ENCODE results near the gene ESCO1.

Gene ESCO1

GRCh38 chr18:21534327-21534726, 66.2 kb downstream of the ESCO1 start:
- no peak for DNase-seq (ENCODE audit: extremely low read depth, low read depth)
- TF ChIP-seq CTCF (IDR thresholded peaks at IDR 0.05; ENCODE audit: low read depth, low read length), result no peak

DNA sequence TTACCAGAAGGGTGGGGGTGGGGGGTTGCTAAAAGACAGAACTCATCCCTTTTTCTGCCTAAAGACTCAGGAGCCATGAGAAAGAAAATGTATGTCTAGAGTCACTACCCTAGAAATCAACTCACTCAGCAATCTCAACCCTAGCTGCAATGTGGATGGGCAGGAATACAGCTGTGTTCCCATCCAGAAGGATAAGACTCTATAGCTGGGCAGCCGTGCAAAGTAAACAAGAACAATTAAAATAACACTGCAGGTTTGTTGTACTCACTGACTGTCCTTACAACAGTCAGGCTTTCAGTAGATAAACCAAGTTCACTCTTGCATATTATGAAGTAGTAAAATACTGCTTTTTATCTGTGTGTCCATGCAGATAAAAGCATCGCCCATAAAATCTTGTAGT, 74.0 kb downstream of the ESCO1 start:
- DNase-seq (ENCODE audit: extremely low read depth, low read depth), result no peak

GRCh38 chr18:21525916-21526315, 74.6 kb downstream of the ESCO1 start:
- DNase-seq (ENCODE audit: extremely low read depth, low read depth), result no peak

More for the DNA sequence above, 74.0 kb downstream of the ESCO1 start:
- no peak for TF ChIP-seq CTCF (IDR thresholded peaks at IDR 0.05; ENCODE audit: low read depth, low read length)

GRCh38 chr18:21522530-21522929, 78.0 kb downstream of the ESCO1 start:
- TF ChIP-seq CTCF (IDR thresholded peaks at IDR 0.05; ENCODE audit: low read depth, low read length), result no peak
- DNase-seq (ENCODE audit: extremely low read depth, low read depth), result no peak

More at GRCh38 chr18:21525916-21526315, 74.6 kb downstream of the ESCO1 start:
- TF ChIP-seq CTCF (IDR thresholded peaks at IDR 0.05; ENCODE audit: low read depth, low read length), result no peak

- TF ChIP-seq CTCF (IDR thresholded peaks at IDR 0.05; ENCODE audit: low read depth, low read length), result no peak
- DNase-seq (ENCODE audit: extremely low read depth, low read depth), result no peak
These were observed 86.8 kb downstream of the ESCO1 start for GRCh38 chr18:21513741-21514140.

- no peak for TF ChIP-seq CTCF (IDR thresholded peaks at IDR 0.05; ENCODE audit: low read depth, low read length)
- no peak for DNase-seq (ENCODE audit: extremely low read depth, low read depth)
These were observed 87.2 kb downstream of the ESCO1 start for GRCh38 chr18:21513292-21513691.

DNA sequence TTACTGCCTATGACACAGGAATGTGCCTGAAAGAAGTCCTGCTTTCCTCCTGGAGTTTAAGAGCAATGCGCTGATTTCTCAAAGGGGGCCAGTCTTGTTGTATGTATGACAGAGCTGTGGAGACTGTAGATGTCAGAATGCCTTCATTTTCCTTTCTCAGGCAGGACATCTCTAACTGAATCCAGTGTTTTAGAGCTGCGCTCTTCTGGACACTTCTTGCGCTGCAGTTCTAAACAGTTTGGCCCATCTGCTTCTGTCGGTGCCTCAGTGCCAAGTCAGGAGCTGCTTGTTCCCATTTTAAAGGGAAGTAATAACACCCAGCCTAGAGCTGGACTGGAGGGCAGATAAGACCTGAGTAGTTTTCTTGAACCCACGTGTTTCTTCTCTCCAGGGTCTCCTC, 91.4 kb downstream of the ESCO1 start:
- no peak for TF ChIP-seq CTCF (IDR thresholded peaks at IDR 0.05; ENCODE audit: low read depth, low read length)
- DNase-seq (ENCODE audit: extremely low read depth, low read depth), result no peak
